ENCODE data around the gene NUAK1. TPM values are rescaled to one million over a fixed set of nuclear protein-coding genes. Genes with fewer than 3 reads are reported as not detected.

The NUAK1 gene
- polyA plus RNA-seq, 1 donor from 2014 or later: 8.3 TPM

GRCh38 chr12:106030210-106031071 is 108.3 kb downstream of the NUAK1 start:
- TF ChIP-seq CTCF (IDR thresholded peaks at IDR 0.05; ENCODE audit: poor library complexity, severe bottlenecking): no peak
- no peak overlapping the region for H3K4me2 ChIP-seq (ENCODE audit: low read length)
- H2AFZ ChIP-seq (ENCODE audit: low read depth, low read length): no peak overlapping the region

DNA sequence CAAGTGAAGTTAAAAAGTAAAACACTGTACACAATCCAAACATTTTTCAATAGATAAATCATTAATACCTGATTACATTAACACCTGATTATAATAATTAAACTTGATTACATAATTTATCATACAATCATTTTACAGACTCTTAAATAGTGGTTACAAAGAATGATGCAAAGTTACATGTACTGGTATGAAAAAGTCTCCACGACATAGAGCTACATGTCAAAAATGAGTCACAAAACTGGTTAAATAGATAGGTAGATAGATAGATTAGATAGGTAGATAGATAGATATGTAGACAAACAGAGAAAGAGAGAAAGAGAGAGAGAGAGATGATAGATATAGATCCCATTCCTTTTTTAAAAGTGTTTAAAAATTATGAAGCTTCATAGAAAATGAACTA is 109.2 kb downstream of the NUAK1 start:
- Histone ChIP-seq H3F3A (ENCODE audit: insufficient read depth, low read length, poor library complexity, severe bottlenecking) (no peaks in the 10 kb centered on the region), H2AFZ (ENCODE audit: low read depth, low read length) (no peak overlapping the region), H3K4me2 (ENCODE audit: low read length) (no peak overlapping the region), H3K9me2 (ENCODE audit: insufficient read depth, low read length) (no peaks in the 10 kb centered on the region), H3K36me3 (ENCODE audit: insufficient read depth, low read length) (no peaks in the 10 kb centered on the region), H3K9ac (ENCODE audit: low read length) (no peak overlapping the region), H3K27me3 (ENCODE audit: insufficient read depth, low read depth, low read length) (no peaks in the 10 kb centered on the region), H4K20me1 (ENCODE audit: insufficient read depth) (no peaks in the 10 kb centered on the region), H3K79me2 (replicated peaks; ENCODE audit: insufficient read depth, low read length) (no peaks in the 10 kb centered on the region), H3K9me3 (ENCODE audit: low read length) (no peaks in the 10 kb centered on the region), H3K27ac (ENCODE audit: low read length) (no peak overlapping the region), H3K4me3 (ENCODE audit: low read length) (no peak overlapping the region)
- TF ChIP-seq EP300 (conservative IDR thresholded peaks at IDR 0.05; ENCODE audit: poor library complexity, severe bottlenecking): no peak
- no peak for TF ChIP-seq POLR2AphosphoS5 (IDR thresholded peaks at IDR 0.05)

More at GRCh38 chr12:106030210-106031071, 108.3 kb downstream of the NUAK1 start:
- no peaks in the 10 kb centered on the region for H3K9me3 ChIP-seq (ENCODE audit: low read length)
- H3K4me3 ChIP-seq (ENCODE audit: low read length): no peak overlapping the region
- no peaks in the 10 kb centered on the region for H3K9me2 ChIP-seq (ENCODE audit: insufficient read depth, low read length)
- no peaks in the 10 kb centered on the region for H3K36me3 ChIP-seq (ENCODE audit: insufficient read depth, low read length)
- H3K27me3 ChIP-seq (ENCODE audit: insufficient read depth, low read depth, low read length): no peaks in the 10 kb centered on the region
- no peaks in the 10 kb centered on the region for H3F3A ChIP-seq (ENCODE audit: insufficient read depth, low read length, poor library complexity, severe bottlenecking)
- no peak overlapping the region for H3K27ac ChIP-seq (ENCODE audit: low read length)
- H3K79me2 ChIP-seq (replicated peaks; ENCODE audit: insufficient read depth, low read length): no peaks in the 10 kb centered on the region
- no peaks in the 10 kb centered on the region for H4K20me1 ChIP-seq (ENCODE audit: insufficient read depth)
- H3K9ac ChIP-seq (ENCODE audit: low read length): no peak overlapping the region

- no peak overlapping the region for H3K4me2 ChIP-seq (ENCODE audit: low read length)
- no peaks in the 10 kb centered on the region for H4K20me1 ChIP-seq (ENCODE audit: insufficient read depth)
- H3K36me3 ChIP-seq (ENCODE audit: insufficient read depth, low read length): no peaks in the 10 kb centered on the region
- no peak overlapping the region for H3K4me3 ChIP-seq (ENCODE audit: low read length)
- no peaks in the 10 kb centered on the region for H3K9me3 ChIP-seq (ENCODE audit: low read length)
- H3K27ac ChIP-seq (ENCODE audit: low read length): no peak overlapping the region
- no peak overlapping the region for H2AFZ ChIP-seq (ENCODE audit: low read depth, low read length)
- H3K9ac ChIP-seq (ENCODE audit: low read length): no peak overlapping the region
- H3F3A ChIP-seq (ENCODE audit: insufficient read depth, low read length, poor library complexity, severe bottlenecking): no peaks in the 10 kb centered on the region
- no peaks in the 10 kb centered on the region for H3K27me3 ChIP-seq (ENCODE audit: insufficient read depth, low read depth, low read length)
- no peaks in the 10 kb centered on the region for H3K79me2 ChIP-seq (replicated peaks; ENCODE audit: insufficient read depth, low read length)
- TF ChIP-seq CTCF (IDR thresholded peaks at IDR 0.05; ENCODE audit: poor library complexity, severe bottlenecking): no peak
- no peaks in the 10 kb centered on the region for H3K9me2 ChIP-seq (ENCODE audit: insufficient read depth, low read length)
Observed at GRCh38 chr12:106027911-106028310, 110.8 kb downstream of the NUAK1 start.

DNA sequence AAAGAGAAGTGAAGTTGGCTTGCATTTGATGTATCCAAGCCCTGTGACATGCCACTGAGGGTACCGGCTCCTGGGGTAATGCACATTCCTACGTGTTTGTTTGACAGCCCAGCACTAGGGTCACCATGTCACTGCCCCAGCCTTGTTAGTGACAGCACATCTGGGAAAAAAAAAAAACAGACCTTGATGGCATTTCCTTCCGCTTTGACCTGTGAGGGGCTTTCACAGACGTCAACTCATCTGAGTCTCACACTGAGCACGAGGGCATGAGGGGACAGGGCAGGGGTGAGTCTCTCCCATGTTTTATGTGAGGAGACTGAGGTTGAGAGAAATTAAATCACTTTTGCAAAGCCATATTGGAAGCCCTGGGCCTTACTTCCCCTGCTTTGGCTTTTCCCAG is 111.5 kb downstream of the NUAK1 start:
- H3K9me2 ChIP-seq (ENCODE audit: insufficient read depth, low read length): no peaks in the 10 kb centered on the region
- no peak overlapping the region for H3K9ac ChIP-seq (ENCODE audit: low read length)
- H3K27me3 ChIP-seq (ENCODE audit: insufficient read depth, low read depth, low read length): no peaks in the 10 kb centered on the region
- no peaks in the 10 kb centered on the region for H4K20me1 ChIP-seq (ENCODE audit: insufficient read depth)
- H3K79me2 ChIP-seq (replicated peaks; ENCODE audit: insufficient read depth, low read length): no peaks in the 10 kb centered on the region
- H3K4me3 ChIP-seq (ENCODE audit: low read length): no peak overlapping the region
- no peak overlapping the region for H2AFZ ChIP-seq (ENCODE audit: low read depth, low read length)
- no peak overlapping the region for H3K4me2 ChIP-seq (ENCODE audit: low read length)
- no peaks in the 10 kb centered on the region for H3F3A ChIP-seq (ENCODE audit: insufficient read depth, low read length, poor library complexity, severe bottlenecking)
- no peak overlapping the region for H3K27ac ChIP-seq (ENCODE audit: low read length)
- no peaks in the 10 kb centered on the region for H3K36me3 ChIP-seq (ENCODE audit: insufficient read depth, low read length)
- no peaks in the 10 kb centered on the region for H3K9me3 ChIP-seq (ENCODE audit: low read length)
- TF ChIP-seq, protein P1, sequence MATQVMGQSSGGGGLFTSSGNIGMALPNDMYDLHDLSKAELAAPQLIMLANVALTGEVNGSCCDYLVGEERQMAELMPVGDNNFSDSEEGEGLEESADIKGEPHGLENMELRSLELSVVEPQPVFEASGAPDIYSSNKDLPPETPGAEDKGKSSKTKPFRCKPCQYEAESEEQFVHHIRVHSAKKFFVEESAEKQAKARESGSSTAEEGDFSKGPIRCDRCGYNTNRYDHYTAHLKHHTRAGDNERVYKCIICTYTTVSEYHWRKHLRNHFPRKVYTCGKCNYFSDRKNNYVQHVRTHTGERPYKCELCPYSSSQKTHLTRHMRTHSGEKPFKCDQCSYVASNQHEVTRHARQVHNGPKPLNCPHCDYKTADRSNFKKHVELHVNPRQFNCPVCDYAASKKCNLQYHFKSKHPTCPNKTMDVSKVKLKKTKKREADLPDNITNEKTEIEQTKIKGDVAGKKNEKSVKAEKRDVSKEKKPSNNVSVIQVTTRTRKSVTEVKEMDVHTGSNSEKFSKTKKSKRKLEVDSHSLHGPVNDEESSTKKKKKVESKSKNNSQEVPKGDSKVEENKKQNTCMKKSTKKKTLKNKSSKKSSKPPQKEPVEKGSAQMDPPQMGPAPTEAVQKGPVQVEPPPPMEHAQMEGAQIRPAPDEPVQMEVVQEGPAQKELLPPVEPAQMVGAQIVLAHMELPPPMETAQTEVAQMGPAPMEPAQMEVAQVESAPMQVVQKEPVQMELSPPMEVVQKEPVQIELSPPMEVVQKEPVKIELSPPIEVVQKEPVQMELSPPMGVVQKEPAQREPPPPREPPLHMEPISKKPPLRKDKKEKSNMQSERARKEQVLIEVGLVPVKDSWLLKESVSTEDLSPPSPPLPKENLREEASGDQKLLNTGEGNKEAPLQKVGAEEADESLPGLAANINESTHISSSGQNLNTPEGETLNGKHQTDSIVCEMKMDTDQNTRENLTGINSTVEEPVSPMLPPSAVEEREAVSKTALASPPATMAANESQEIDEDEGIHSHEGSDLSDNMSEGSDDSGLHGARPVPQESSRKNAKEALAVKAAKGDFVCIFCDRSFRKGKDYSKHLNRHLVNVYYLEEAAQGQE (IDR thresholded peaks at IDR 0.05; ENCODE audit: borderline replicate concordance): no peak
- TF ChIP-seq POLR2AphosphoS5 (IDR thresholded peaks at IDR 0.05) (no peak), EP300 (conservative IDR thresholded peaks at IDR 0.05; ENCODE audit: poor library complexity, severe bottlenecking) (no peak), SMC3 (conservative IDR thresholded peaks at IDR 0.05; ENCODE audit: poor library complexity) (no peak), MXI1 (conservative IDR thresholded peaks at IDR 0.05; ENCODE audit: poor library complexity, severe bottlenecking) (no peak), EZH2 (IDR thresholded peaks at IDR 0.05; ENCODE audit: borderline replicate concordance, insufficient read depth, low read length, poor library complexity, severe bottlenecking) (no peak)
